GM12878 (cell line): Measurements from ENCODE around the gene DYSF.

Source experiments
- CTCF ChIP-seq, 3 experiments: IDR thresholded peaks in 2 of 3; conservative IDR thresholded peaks in 1 of 3; 2 replicates each; pipeline ENCODE4 v1.5.1; 2011; ENCODE audit warnings: low read depth in 3 of 3, low read length in 3 of 3, mild to moderate bottlenecking in 3 of 3, control low read depth in 2 of 3, moderate library complexity in 2 of 3, inconsistent platforms in 1 of 3, mixed read lengths in 1 of 3; ENCODE audit not compliant: control insufficient read depth in 2 of 3, insufficient read depth in 1 of 3; ENCODE audit errors: extremely low read depth in 1 of 3
- HDAC2 ChIP-seq: fragments of 200-600 bp; sonication (generic); IDR thresholded peaks from 2 replicates; pipeline ENCODE4 v1.6.1; 2017
- POLR2A ChIP-seq: IDR thresholded peaks from 2 replicates; pipeline ENCODE4 v1.6.1; 2011; ENCODE audit warnings: low read depth, mild to moderate bottlenecking, low read length
- RAD51 ChIP-seq: fragments of 450-650 bp; IDR thresholded peaks from 2 replicates; pipeline ENCODE4 v1.6.1; 2016; ENCODE audit warnings: moderate library complexity, mild to moderate bottlenecking, inconsistent platforms

GRCh38 chr2:71695235-71696120 is 242.1 kb downstream of the DYSF start:
- TF ChIP-seq POLR2A (no peak), HDAC2 (no peak), CTCF (IDR thresholded peaks at IDR 0.05 in 2 of 3, conservative IDR thresholded peaks at IDR 0.05 in 1 of 3; ENCODE audit: control insufficient read depth in 2 of 3, extremely low read depth in 1 of 3, insufficient read depth in 1 of 3, low read depth in 3 of 3, low read length in 3 of 3) (no peak), RAD51 (no peak)
